CD14-positive monocyte (primary cell): ENCODE results near the gene WIPI1. TPM values are rescaled to one million over a fixed set of nuclear protein-coding genes. Genes with fewer than 3 reads are reported as not detected.

Experiments
- DNase-seq, 3 donors: peaks; one replicate each; pipeline ENCODE4 v3.0.0-alpha.2; 2011 to 2022
- H2AFZ ChIP-seq: 2 replicates; pipeline ENCODE4 v1.6.0; 2012; ENCODE audit warnings: mild to moderate bottlenecking, low read depth, low read length, inconsistent platforms; ENCODE audit not compliant: insufficient read depth, poor library complexity, severe bottlenecking
- H3K27ac ChIP-seq, 2 donors: 1 replicate in 1 of 2; 2 replicates in 1 of 2; pipeline ENCODE4 v1.5.1; 2012 to 2013; ENCODE audit warnings: low read length in 2 of 2, control low read depth in 1 of 2, inconsistent platforms in 1 of 2, low read depth in 1 of 2, mild to moderate bottlenecking in 1 of 2
- H3K27me3 ChIP-seq, 2 donors: one replicate each; pipeline versions ENCODE4 v1.6.0 to v1.6.1; 2011 to 2013; ENCODE audit warnings: low read length in 2 of 2; ENCODE audit not compliant: control insufficient read depth in 2 of 2, insufficient read depth in 2 of 2
- H3K36me3 ChIP-seq, 2 donors: replicated peaks in 1 of 2; 1 replicate in 1 of 2; 2 replicates in 1 of 2; pipeline versions ENCODE4 v1.5.1 to v1.6.1; 2012 to 2013; ENCODE audit warnings: low read length in 2 of 2, control low read depth in 1 of 2, inconsistent platforms in 1 of 2, mild to moderate bottlenecking in 1 of 2; ENCODE audit not compliant: insufficient read depth in 2 of 2, control insufficient read depth in 1 of 2
- H3K4me1 ChIP-seq, 2 donors: 1 replicate in 1 of 2; 2 replicates in 1 of 2; pipeline versions ENCODE4 v1.5.1 to v1.6.1; 2012 to 2013; ENCODE audit warnings: low read length in 2 of 2, control low read depth in 1 of 2, inconsistent platforms in 1 of 2, mild to moderate bottlenecking in 1 of 2, moderate library complexity in 1 of 2; ENCODE audit not compliant: insufficient read depth in 2 of 2, control insufficient read depth in 1 of 2
- H3K4me2 ChIP-seq: replicated peaks from 2 replicates; pipeline ENCODE3; 2012; ENCODE audit warnings: low read length, moderate library complexity, mild to moderate bottlenecking; ENCODE audit not compliant: poor library complexity, severe bottlenecking; ENCODE audit errors: extremely low read depth
- H3K4me3 ChIP-seq, 3 experiments: fragments of 200-600 bp in 1 of 3; sonication (generic) in 1 of 3; replicated peaks in 1 of 3; 1 replicate in 2 of 3; 2 replicates in 1 of 3; pipeline ENCODE4 v1.5.1; 2011 to 2013; ENCODE audit warnings: low read length in 3 of 3, mild to moderate bottlenecking in 3 of 3, control low read depth in 2 of 3, low read depth in 2 of 3, inconsistent platforms in 1 of 3, moderate library complexity in 1 of 3
- H3K79me2 ChIP-seq: 2 replicates; pipeline ENCODE4 v1.6.0; 2012; ENCODE audit warnings: mild to moderate bottlenecking, control low read depth, inconsistent platforms, low read length, moderate library complexity; ENCODE audit not compliant: insufficient read depth
- H3K9ac ChIP-seq: 2 replicates; pipeline ENCODE4 v1.6.0; 2017; ENCODE audit warnings: low read length, mild to moderate bottlenecking; ENCODE audit not compliant: insufficient read depth, poor library complexity, severe bottlenecking
- H3K9me3 ChIP-seq, 2 donors: replicated peaks in 1 of 2; 1 replicate in 1 of 2; 2 replicates in 1 of 2; pipeline versions ENCODE4 v1.5.1 to v1.6.1; 2012 to 2013; ENCODE audit warnings: low read length in 2 of 2, control low read depth in 1 of 2; ENCODE audit not compliant: control insufficient read depth in 1 of 2, insufficient read depth in 1 of 2
- H4K20me1 ChIP-seq: 2 replicates; pipeline ENCODE4 v1.6.0; 2012; ENCODE audit warnings: mild to moderate bottlenecking, low read length, control low read depth, moderate library complexity; ENCODE audit not compliant: insufficient read depth
- H3K27ac Mint-ChIP-seq, 7 donors: one replicate each; pipeline ENCODE4 v1.8.0; 2020; ENCODE audit warnings: mild to moderate bottlenecking in 7 of 7, mixed read lengths in 7 of 7, moderate library complexity in 6 of 7, inconsistent platforms in 2 of 7
- H3K27me3 Mint-ChIP-seq, 3 donors: one replicate each; pipeline ENCODE4 v1.8.0; 2021 to 2022; ENCODE audit warnings: low read depth in 3 of 3, mild to moderate bottlenecking in 3 of 3, mixed read lengths in 3 of 3, moderate library complexity in 3 of 3, inconsistent platforms in 1 of 3
- H3K36me3 Mint-ChIP-seq, 2 donors: one replicate each; pipeline ENCODE4 v1.8.0; 2020; ENCODE audit warnings: mixed read lengths in 2 of 2, inconsistent platforms in 1 of 2, mild to moderate bottlenecking in 1 of 2
- H3K4me1 Mint-ChIP-seq: one replicate; pipeline ENCODE4 v1.8.0; 2020; ENCODE audit warnings: mild to moderate bottlenecking, mixed read lengths
- H3K4me3 Mint-ChIP-seq, 2 donors: one replicate each; pipeline ENCODE4 v1.8.0; 2020; ENCODE audit warnings: mild to moderate bottlenecking in 2 of 2, mixed read lengths in 2 of 2, moderate library complexity in 1 of 2
- H3K9me3 Mint-ChIP-seq, 7 donors: one replicate each; pipeline ENCODE4 v1.8.0; 2020 to 2022; ENCODE audit warnings: mixed read lengths in 7 of 7, mild to moderate bottlenecking in 6 of 7, moderate library complexity in 6 of 7, inconsistent platforms in 2 of 7
- WGBS: methylation state at CpG from one replicate; pipeline ENCODE4 v1.1.5; 2013; ENCODE audit warnings: missing lambda C conversion rate; ENCODE audit not compliant: insufficient coverage; 5-methylcytosine and 5-hydroxymethylcytosine counted together
- intact Hi-C, 2 donors: fragments of 100-400 bp; cut with micrococcal nuclease; formaldehyde crosslinking; loops; one replicate each; pipeline versions ENCODE4 v1.15.0 to v1.15.1; 2023
- polyA plus RNA-seq, 3 donors: library from polyadenylated mRNA; depleted of rRNA in 1 of 3; unstranded in 2 of 3; stranded (reverse) in 1 of 3; fragments of 300-500 nt in 2 of 3; fragments of >200 nt in 1 of 3; fragmentation: Illumina TruSeq in 2 of 3; gene quantifications; 1 replicate in 2 of 3; 2 replicates in 1 of 3; pipeline ENCODE4 v1.2.3, GENCODE V29; 2012 to 2021
- TF ChIP-seq, protein P1 (sequence below): fragments of 200-600 bp; IDR thresholded peaks from one replicate; pipeline ENCODE4 v1.8.0; 2022; ENCODE audit warnings: antibody characterized with exemption, mild to moderate bottlenecking

The WIPI1 gene
- polyA plus RNA-seq, 3 donors, result 19.9 to 31.9 (median 22.1) TPM

DNA sequence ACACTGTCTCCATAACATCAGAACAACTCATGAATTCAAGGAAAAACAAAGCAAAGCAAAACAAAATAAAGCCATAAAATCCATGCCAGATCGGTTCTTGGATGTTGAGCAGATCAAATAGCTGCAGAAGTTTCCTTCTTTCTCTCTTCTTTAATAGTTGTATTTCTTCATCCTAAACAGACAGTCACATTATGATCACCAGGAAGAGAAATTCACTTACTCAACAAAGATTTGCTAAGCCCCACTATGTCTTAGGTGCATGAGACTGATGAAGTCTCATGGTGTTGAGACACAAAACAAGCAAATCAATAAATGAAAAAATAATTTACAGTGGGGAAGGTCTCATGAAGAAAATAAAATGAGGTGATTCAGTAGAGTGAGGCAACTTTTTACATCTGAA, 72.8 kb downstream of the WIPI1 start:
- 60% methylated on average over 1 of the region's 1 CpG for WGBS
- peak overlapping the region in 1 of 2 donors; percentile 74 for H3K27ac ChIP-seq
- peaks cover 22 to 25% of the 10 kb centered on the region in 2 donors for H3K36me3 Mint-ChIP-seq

DNA sequence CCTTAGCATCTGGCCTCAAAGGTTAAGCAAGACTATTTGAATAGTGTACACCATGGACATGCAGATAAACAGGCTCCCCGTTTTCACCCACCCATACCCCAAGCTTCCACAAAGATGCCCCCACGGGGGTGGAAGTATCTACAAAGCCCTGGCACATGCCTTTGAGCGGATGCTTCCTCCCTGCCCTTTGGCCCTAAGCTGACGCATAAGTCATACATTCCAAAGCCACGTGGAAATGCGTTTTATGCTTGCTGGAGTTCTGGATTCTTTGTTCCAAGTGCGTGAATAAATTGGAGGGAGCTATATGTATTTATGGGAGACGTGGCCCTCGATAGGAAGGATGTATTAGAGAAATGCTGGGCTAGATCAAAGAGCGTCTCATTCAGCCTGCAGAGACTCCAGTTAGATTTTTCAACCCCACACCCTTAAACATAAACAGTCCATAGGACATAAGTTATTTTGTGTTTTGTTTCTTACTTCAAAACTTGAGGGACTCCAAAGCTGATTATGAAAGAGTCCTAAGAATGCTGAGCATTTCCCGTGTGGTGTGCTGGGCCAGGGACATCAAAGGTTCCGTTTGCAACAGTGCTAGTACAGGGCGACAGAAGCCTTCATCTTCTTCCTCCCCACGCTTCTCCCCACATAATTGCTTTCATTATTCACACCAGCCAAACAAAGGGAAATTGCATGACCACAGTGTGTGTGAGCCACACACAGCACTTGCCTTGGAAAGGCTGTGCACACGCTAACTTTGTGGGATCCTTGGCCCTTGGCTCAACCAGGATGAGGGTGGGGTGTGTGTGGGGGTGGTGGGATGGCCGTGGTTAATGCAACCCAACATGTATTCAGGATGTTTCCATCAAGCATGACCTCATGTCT, 73.6 kb downstream of the WIPI1 start:
- Histone ChIP-seq H3K36me3 (no peaks in the 10 kb centered on the region), H3K27me3 (no peaks in the 10 kb centered on the region), H3K4me1 (peaks cover 26 to 34% of the 10 kb centered on the region in 2 donors), H3K27ac (peak overlapping the region; percentile 55 to 74), H3K4me2 (peak overlapping the region; percentile 37), H2AFZ (no peak overlapping the region), H3K79me2 (no peaks in the 10 kb centered on the region), H3K9me3 (no peaks in the 10 kb centered on the region), H4K20me1 (no peaks in the 10 kb centered on the region), H3K4me3 (peak overlapping the region in 1 of 3 experiments; percentile 25), H3K9ac (peak overlapping the region; percentile 15)
- peak; percentile 62 to 76 (median 73) for DNase-seq
- TF ChIP-seq, protein P1, sequence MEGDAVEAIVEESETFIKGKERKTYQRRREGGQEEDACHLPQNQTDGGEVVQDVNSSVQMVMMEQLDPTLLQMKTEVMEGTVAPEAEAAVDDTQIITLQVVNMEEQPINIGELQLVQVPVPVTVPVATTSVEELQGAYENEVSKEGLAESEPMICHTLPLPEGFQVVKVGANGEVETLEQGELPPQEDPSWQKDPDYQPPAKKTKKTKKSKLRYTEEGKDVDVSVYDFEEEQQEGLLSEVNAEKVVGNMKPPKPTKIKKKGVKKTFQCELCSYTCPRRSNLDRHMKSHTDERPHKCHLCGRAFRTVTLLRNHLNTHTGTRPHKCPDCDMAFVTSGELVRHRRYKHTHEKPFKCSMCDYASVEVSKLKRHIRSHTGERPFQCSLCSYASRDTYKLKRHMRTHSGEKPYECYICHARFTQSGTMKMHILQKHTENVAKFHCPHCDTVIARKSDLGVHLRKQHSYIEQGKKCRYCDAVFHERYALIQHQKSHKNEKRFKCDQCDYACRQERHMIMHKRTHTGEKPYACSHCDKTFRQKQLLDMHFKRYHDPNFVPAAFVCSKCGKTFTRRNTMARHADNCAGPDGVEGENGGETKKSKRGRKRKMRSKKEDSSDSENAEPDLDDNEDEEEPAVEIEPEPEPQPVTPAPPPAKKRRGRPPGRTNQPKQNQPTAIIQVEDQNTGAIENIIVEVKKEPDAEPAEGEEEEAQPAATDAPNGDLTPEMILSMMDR, result no peak
- intact Hi-C loops, result no loop called here
- Mint-ChIP-seq H3K4me3 (peak overlapping the region in 1 of 2 donors; percentile 67), H3K9me3 (peaks cover 0 to 5% (median 0%) of the 10 kb centered on the region in 7 donors), H3K27me3 (peaks cover 0 to 8% (median 2%) of the 10 kb centered on the region in 3 donors), H3K36me3 (peaks cover 21 to 26% of the 10 kb centered on the region in 2 donors), H3K4me1 (peaks cover 45% of the 10 kb centered on the region), H3K27ac (peak overlapping the region; percentile 52 to 93 (median 83))
- 62% methylated on average over 6 of the region's 16 CpGs for WGBS

More for the DNA sequence above, 72.8 kb downstream of the WIPI1 start:
- Histone ChIP-seq H3K9ac (peak overlapping the region; percentile 15), H4K20me1 (no peaks in the 10 kb centered on the region), H3K4me2 (peak overlapping the region; percentile 37), H2AFZ (no peak overlapping the region), H3K4me3 (peak overlapping the region in 1 of 3 experiments; percentile 25), H3K27me3 (no peaks in the 10 kb centered on the region), H3K36me3 (no peaks in the 10 kb centered on the region), H3K9me3 (no peaks in the 10 kb centered on the region), H3K4me1 (peaks cover 22 to 27% of the 10 kb centered on the region in 2 donors), H3K79me2 (no peaks in the 10 kb centered on the region)
- Mint-ChIP-seq H3K9me3 (peaks cover 0 to 5% (median 0%) of the 10 kb centered on the region in 7 donors), H3K27me3 (peaks cover 0 to 11% (median 4%) of the 10 kb centered on the region in 3 donors), H3K27ac (peak overlapping the region; percentile 52 to 93 (median 83)), H3K4me3 (peak overlapping the region in 1 of 2 donors; percentile 67), H3K4me1 (peaks cover 40% of the 10 kb centered on the region)
- TF ChIP-seq, protein P1, result no peak
- intact Hi-C loops, result no loop called here
- peak in 2 of 3 donors; percentile 31 to 49 for DNase-seq
